Right lobe of liver (tissue), 6 donors: ENCODE data around the gene NFKB1. TPM values are rescaled to one million over a fixed set of nuclear protein-coding genes. Genes with fewer than 3 reads are reported as not detected.
A peak's percentile ranks its signal among the peaks of the same experiment; 100 is the strongest.

Experiments
- ATAC-seq, 4 donors: fragments of 200-7000 bp; cut with Tn5 transposase; one replicate each; pipeline ENCODE4 v1.9.1; 2020; ENCODE audit warnings: mild to moderate bottlenecking in 4 of 4, moderate library complexity in 4 of 4
- DNase-seq, 3 donors: peaks; one replicate each; pipeline ENCODE4 v3.0.0-alpha.2; 2020
- H3K27ac ChIP-seq, 3 donors: fragments of 200-600 bp; one replicate each; pipeline ENCODE4 v1.8.0; 2022
- H3K27me3 ChIP-seq, 2 donors: fragments of 200-600 bp; one replicate each; pipeline ENCODE4 v1.8.0; 2022
- H3K36me3 ChIP-seq, 4 donors: fragments of 200-600 bp; sonication (generic) in 1 of 4; one replicate each; pipeline versions ENCODE4 v1.5.1 to v1.8.0; 2017 to 2022; ENCODE audit warnings: control low read depth in 1 of 4
- H3K4me1 ChIP-seq, 4 donors: fragments of 200-600 bp; sonication (generic) in 1 of 4; one replicate each; pipeline versions ENCODE4 v1.5.1 to v1.8.0; 2017 to 2022; ENCODE audit warnings: control low read depth in 1 of 4
- H3K4me3 ChIP-seq, 3 donors: fragments of 200-600 bp; one replicate each; pipeline ENCODE4 v1.8.0; 2022
- H3K9me3 ChIP-seq, 4 donors: fragments of 200-600 bp; sonication (generic) in 1 of 4; one replicate each; pipeline versions ENCODE4 v1.5.1 to v1.8.0; 2017 to 2022; ENCODE audit warnings: control low read depth in 1 of 4
- POLR2A ChIP-seq: fragments of 450-650 bp; IDR thresholded peaks from one replicate; pipeline ENCODE4 v1.6.1; 2017; ENCODE audit warnings: antibody characterized with exemption, mild to moderate bottlenecking
- WGBS: methylation state at CpG from one replicate; pipeline ENCODE4 v1.1.6; 2018; ENCODE audit warnings: low coverage, low lambda C conversion rate; ENCODE audit not compliant: insufficient coverage; ENCODE audit errors: missing lambda C conversion rate; 5-methylcytosine and 5-hydroxymethylcytosine counted together
- intact Hi-C, 2 donors: fragments of 100-400 bp; cut with DNase I; formaldehyde crosslinking; loops; one replicate each; pipeline versions ENCODE4 v1.11.2 to v1.14.1; 2022
- total RNA-seq, 6 experiments: library from RNA; depleted of rRNA in 2 of 6; stranded (reverse); fragments of >200 nt in 2 of 6; fragmentation: NEBNext Ultra II Directional in 3 of 6; extraction: Animal tissue kit (Norgen Biotek cat#: 25700) in 3 of 6; gene quantifications; one replicate each; pipeline versions ENCODE4 v1.1.0 to v1.2.4, GENCODE V29; 2016 to 2023
- TF ChIP-seq, protein P1 (sequence below), 4 donors: fragments of 200-600 bp in 3 of 4; fragments of 450-650 bp in 1 of 4; IDR thresholded peaks; one replicate each; pipeline versions ENCODE4 v1.5.1 to v1.8.0; 2016 to 2022; ENCODE audit warnings: antibody characterized with exemption in 4 of 4, mild to moderate bottlenecking in 2 of 4
- donor health status: DM: no; HTN: yes; CAD: no.
- donor health status: DM: no; HTN: no; CAD: no.
- donor health status: DM: no; HTN: no; CAD: no.
- donor health status: DM: no; HTN: yes; CAD: no.
- donor health status: DM: no; HTN: yes; CAD: no.

The NFKB1 gene
- total RNA-seq, 6 experiments from 2014 or later: 13.8 to 48.6 (median 17.5) TPM

DNA sequence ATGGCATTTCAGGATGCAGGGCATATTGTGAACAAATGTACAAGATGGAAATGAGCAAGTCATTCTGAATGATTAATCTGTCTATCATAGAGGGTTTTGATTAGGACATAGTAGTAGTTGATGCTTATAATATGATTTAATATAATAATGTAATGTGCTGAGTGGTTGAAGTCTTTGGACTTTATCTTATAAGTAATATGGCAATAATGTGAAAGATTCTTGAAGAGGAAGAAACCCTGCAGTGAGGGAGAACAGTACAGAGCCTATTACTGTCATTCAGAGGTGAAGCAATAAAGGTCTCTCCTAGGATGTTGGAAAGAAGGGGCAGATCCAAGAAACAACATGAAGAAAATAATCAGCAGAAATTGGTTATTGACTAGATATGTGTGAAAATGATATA lies 16.6 kb downstream of the NFKB1 start:
- no peak for ATAC-seq
- peaks cover 0 to 22% (median 3%) of the 10 kb centered on the region in 4 donors for H3K4me1 ChIP-seq
- H3K9me3 ChIP-seq: no peaks in the 10 kb centered on the region
- no peak for TF ChIP-seq POLR2A
- TF ChIP-seq, protein P1, sequence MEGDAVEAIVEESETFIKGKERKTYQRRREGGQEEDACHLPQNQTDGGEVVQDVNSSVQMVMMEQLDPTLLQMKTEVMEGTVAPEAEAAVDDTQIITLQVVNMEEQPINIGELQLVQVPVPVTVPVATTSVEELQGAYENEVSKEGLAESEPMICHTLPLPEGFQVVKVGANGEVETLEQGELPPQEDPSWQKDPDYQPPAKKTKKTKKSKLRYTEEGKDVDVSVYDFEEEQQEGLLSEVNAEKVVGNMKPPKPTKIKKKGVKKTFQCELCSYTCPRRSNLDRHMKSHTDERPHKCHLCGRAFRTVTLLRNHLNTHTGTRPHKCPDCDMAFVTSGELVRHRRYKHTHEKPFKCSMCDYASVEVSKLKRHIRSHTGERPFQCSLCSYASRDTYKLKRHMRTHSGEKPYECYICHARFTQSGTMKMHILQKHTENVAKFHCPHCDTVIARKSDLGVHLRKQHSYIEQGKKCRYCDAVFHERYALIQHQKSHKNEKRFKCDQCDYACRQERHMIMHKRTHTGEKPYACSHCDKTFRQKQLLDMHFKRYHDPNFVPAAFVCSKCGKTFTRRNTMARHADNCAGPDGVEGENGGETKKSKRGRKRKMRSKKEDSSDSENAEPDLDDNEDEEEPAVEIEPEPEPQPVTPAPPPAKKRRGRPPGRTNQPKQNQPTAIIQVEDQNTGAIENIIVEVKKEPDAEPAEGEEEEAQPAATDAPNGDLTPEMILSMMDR (IDR thresholded peaks at IDR 0.05): no peak
- no peaks in the 10 kb centered on the region for H3K36me3 ChIP-seq
- intact Hi-C loops: no loop called here
- no peak overlapping the region for H3K4me3 ChIP-seq
- no peak overlapping the region for H3K27ac ChIP-seq
- DNase-seq: no peak
- H3K27me3 ChIP-seq: no peaks in the 10 kb centered on the region

DNA sequence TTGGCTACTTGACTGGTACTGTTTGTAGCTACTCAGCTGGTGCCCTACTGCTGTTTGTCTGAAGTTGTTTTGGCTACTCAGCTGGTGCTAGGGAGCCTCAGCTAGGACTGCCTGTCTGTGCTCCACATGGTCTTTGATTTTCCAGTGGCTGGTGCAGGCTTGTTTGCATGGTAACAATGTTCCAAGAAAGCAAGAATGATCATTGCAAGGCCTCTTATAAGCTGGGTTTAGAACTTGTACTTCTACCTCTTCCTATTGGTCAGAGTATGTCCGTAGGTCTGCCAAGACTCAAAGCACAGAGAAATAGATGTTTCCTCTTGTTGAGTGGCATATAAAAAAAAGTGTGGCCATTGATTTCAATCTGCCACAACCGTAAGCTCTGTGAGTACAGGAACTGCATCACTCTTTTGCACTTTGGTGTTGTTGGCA lies 17.6 kb downstream of the NFKB1 start:
- TF ChIP-seq, protein P1 (IDR thresholded peaks at IDR 0.05): no peak
- TF ChIP-seq POLR2A: no peak
- H3K4me3 ChIP-seq: no peak overlapping the region
- H3K4me1 ChIP-seq: peaks cover 0 to 26% (median 3%) of the 10 kb centered on the region in 4 donors
- H3K27me3 ChIP-seq: no peaks in the 10 kb centered on the region
- intact Hi-C loops: no loop called here
- DNase-seq (no peak), ATAC-seq (peak in 2 of 4 donors; percentile 18 to 29)
- no peaks in the 10 kb centered on the region for H3K36me3 ChIP-seq
- WGBS: 55% methylated on average over 2 of the region's 2 CpGs
- no peaks in the 10 kb centered on the region for H3K9me3 ChIP-seq
- no peak overlapping the region for H3K27ac ChIP-seq

DNA sequence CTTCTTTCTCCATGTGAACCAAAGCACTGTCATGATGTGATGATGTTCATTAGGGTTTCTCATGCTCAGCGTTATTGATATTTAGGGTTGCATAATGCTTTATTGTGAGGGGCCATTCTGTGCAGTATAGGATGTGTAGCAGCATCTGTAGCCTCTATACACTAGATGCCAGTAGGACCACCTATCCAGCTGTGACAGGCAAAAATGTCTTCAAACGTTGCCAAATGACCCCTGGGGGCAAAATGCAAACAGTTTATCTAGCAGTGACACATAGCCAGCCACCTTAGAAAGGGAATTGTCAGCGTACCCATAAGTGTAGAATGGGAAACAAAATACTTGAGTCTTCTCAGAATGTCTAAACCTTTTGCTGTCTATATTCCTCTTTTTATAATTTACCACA lies 18.8 kb downstream of the NFKB1 start:
- WGBS: 54% methylated on average over 2 of the region's 3 CpGs
- peaks cover 0 to 26% (median 3%) of the 10 kb centered on the region in 4 donors for H3K4me1 ChIP-seq
- H3K27me3 ChIP-seq: no peaks in the 10 kb centered on the region
- intact Hi-C loops: no loop called here
- ATAC-seq (no peak), DNase-seq (no peak)
- no peak overlapping the region for H3K4me3 ChIP-seq
- H3K27ac ChIP-seq: no peak overlapping the region
- TF ChIP-seq, protein P1 (IDR thresholded peaks at IDR 0.05): no peak
- no peak for TF ChIP-seq POLR2A
- H3K36me3 ChIP-seq: no peaks in the 10 kb centered on the region
- H3K9me3 ChIP-seq: no peaks in the 10 kb centered on the region

DNA sequence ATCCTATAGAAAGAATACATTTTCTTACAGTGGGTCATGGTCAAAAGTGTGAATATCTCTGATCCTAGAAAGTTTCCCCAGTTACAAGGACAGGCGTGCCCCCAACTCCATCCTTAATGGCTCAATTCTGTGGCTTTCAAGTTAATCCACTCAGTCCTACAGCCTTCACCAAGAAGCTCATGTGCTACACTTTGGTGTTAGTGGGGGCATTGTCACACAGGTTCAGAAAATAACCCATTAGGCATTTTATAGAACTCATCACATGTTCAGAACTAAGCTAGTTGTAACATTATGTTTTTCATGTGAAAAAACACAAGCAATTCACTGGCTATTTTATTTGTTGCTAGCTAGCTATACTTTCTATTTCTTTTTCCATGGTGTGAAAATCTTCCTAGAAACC lies 20.4 kb downstream of the NFKB1 start:
- H3K27ac ChIP-seq: no peak overlapping the region
- no peaks in the 10 kb centered on the region for H3K9me3 ChIP-seq
- intact Hi-C loops: no loop called here
- WGBS: 100% methylated on average over 1 of the region's 1 CpG
- H3K36me3 ChIP-seq: no peaks in the 10 kb centered on the region
- H3K4me1 ChIP-seq: peaks cover 0 to 26% (median 3%) of the 10 kb centered on the region in 4 donors
- DNase-seq (no peak), ATAC-seq (no peak)
- H3K27me3 ChIP-seq: no peaks in the 10 kb centered on the region
- H3K4me3 ChIP-seq: no peak overlapping the region
- TF ChIP-seq POLR2A: no peak
- TF ChIP-seq, protein P1 (IDR thresholded peaks at IDR 0.05): no peak

DNA sequence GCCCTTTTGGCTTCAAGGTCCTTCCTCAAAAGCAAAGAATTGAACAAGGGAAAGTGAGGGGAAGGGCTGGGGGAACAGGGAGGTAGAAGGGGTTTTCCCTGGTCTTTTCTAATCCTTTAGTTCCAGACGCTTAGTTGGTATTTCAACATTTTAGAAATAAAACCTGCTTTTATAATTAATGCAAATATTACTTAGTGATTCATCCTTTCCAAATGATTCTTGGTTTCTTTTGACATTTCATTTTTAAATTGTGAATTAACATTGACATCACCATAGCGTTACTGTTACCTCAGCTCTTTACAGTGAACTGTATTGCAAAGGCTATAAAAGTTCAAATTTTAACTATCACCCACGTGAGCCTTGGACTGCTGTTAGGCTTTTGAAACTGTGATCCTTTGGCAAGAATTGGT lies 20.9 kb downstream of the NFKB1 start:
- 39% methylated on average over 3 of the region's 3 CpGs for WGBS
- no peak overlapping the region for H3K27ac ChIP-seq
- TF ChIP-seq POLR2A: no peak
- peaks cover 0 to 26% (median 3%) of the 10 kb centered on the region in 4 donors for H3K4me1 ChIP-seq
- ATAC-seq (peak; percentile 43 to 83 (median 71)), DNase-seq (no peak)
- no peaks in the 10 kb centered on the region for H3K27me3 ChIP-seq
- no peaks in the 10 kb centered on the region for H3K9me3 ChIP-seq
- no peak overlapping the region for H3K4me3 ChIP-seq
- intact Hi-C loops: no loop called here
- no peaks in the 10 kb centered on the region for H3K36me3 ChIP-seq
